C1 segment of cervical spinal cord (tissue), 14 donors: ENCODE results near the gene CCDC60.

ENCODE experiments used
- DNase-seq, 14 donors: peaks; one replicate each; lab custom pipeline; 2025; lab: John Stamatoyannopoulos, UW

Gene CCDC60

GRCh38 chr12:119540476-119540875 is 205.9 kb downstream of the CCDC60 start:
- no peak for DNase-seq

GRCh38 chr12:119544765-119545625 is 210.5 kb downstream of the CCDC60 start:
- DNase-seq = peak in 10 of 14 donors; percentile 1 to 47 (median 12)

- DNase-seq = no peak
Measured at GRCh38 chr12:119546340-119546739, 211.8 kb downstream of the CCDC60 start.

- no peak for DNase-seq
Measured at GRCh38 chr12:119547001-119547400, 212.5 kb downstream of the CCDC60 start.

GRCh38 chr12:119556854-119557253 is 222.3 kb downstream of the CCDC60 start:
- no peak for DNase-seq

GRCh38 chr12:119565404-119565803 is 230.9 kb downstream of the CCDC60 start:
- no peak for DNase-seq

- DNase-seq = no peak
Measured at GRCh38 chr12:119570771-119571170, 236.2 kb downstream of the CCDC60 start.

GRCh38 chr12:119573086-119573485 is 238.6 kb downstream of the CCDC60 start:
- no peak for DNase-seq

- no peak for DNase-seq
Measured at GRCh38 chr12:119574255-119574654, 239.7 kb downstream of the CCDC60 start.

- no peak for DNase-seq
Measured at GRCh38 chr12:119576118-119576810, 241.7 kb downstream of the CCDC60 start.

GRCh38 chr12:119576915-119577314 is 242.4 kb downstream of the CCDC60 start:
- DNase-seq = no peak

- DNase-seq = no peak
Measured at GRCh38 chr12:119578112-119578511, 243.6 kb downstream of the CCDC60 start.

- no peak for DNase-seq
Measured at GRCh38 chr12:119589097-119589496, 254.6 kb downstream of the CCDC60 start.

GRCh38 chr12:119589634-119590033 is 255.1 kb downstream of the CCDC60 start:
- DNase-seq = no peak
